ENCODE data around the gene FBXW8.
A peak's percentile ranks its signal among the peaks of the same experiment; 100 is the strongest.

The FBXW8 gene

DNA sequence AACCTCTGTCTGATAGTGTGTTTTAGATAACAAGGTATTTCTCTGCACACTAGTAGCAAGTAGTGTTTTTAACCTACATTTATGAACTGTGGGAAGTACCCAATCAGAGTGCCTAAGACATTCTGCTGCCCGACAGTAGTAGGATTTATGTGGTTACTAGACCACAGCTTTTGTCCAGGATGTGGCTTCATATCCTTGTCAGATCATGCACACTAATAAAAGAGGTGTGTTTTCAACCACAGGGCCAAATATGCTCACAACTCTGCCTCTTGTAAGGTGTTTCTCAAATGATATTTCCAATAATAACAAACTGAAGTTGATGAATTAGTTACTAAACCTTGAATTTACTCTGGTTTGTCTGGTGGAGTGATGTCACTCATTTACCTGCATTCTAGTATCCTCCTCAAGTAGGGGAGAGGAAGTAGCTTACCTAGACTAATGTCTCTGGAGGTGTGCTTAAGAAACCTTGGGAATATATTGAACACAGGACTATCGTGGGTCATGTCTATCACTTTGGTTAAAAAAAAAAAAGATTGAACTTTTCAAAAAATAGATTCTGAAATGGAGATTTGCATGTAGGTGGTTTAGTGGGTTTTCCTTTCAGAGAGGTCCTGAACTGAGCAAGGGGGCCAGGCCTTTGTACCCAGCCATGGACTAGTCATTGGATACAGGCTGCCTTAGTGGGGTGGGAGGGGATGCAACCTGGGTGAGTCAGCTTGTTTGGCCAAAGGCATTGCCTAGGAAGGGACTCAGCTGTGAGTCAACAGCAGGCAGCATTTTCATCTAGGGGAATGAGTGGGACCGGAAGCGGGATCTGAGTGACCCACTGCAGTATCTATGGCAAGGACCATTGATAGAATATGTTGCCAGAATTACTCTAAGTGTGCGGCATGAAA, 14.1 kb downstream of the FBXW8 start:
- peak; percentile 93 for DNase-seq (ENCODE audit: low spot score)

DNA sequence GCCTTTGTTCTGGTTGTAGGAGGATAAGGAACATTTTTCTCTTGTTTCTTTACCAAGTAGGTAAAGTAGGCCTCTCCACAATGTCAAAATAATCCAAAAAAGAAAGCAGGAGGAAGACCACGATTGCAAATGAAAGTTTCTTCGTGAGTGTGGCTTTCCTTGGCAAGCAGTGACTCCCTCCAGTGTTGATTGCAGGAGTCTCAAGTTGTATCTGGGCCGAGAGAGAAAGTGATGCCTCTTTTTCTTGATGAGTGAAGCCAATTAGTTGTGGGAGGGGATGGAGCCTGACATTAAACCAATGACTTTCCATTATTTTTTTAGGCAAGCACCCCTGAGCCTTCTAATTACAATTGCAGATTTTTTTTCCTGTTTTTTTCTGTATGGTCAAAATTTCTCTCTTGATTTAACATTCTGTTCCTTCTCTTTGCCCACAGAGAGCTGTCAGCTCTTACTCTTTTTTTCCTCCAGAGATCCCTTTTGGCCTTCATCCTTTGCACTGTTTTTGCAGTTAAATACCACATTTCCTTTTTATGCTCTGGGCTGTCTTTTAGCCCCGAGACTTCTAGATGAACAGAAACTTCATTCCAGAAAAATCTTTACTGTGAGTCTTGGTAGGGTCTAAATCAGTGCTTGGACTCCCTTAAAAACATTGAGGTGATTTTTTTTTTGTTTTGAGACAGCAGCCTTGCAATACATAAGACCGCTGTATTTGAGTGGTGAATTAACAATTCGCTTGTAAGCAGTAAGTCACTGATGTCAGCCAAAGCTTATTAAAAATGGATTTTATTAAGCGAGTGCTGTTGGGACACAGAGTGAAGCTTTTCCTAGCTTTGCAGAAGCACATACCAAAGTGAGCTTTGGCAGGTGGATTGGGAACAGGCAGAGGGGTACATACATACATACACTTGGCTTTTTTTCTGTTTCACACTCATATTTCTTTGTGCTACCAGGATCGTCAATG, 15.8 kb downstream of the FBXW8 start:
- DNase-seq (ENCODE audit: low spot score): no peak

DNA sequence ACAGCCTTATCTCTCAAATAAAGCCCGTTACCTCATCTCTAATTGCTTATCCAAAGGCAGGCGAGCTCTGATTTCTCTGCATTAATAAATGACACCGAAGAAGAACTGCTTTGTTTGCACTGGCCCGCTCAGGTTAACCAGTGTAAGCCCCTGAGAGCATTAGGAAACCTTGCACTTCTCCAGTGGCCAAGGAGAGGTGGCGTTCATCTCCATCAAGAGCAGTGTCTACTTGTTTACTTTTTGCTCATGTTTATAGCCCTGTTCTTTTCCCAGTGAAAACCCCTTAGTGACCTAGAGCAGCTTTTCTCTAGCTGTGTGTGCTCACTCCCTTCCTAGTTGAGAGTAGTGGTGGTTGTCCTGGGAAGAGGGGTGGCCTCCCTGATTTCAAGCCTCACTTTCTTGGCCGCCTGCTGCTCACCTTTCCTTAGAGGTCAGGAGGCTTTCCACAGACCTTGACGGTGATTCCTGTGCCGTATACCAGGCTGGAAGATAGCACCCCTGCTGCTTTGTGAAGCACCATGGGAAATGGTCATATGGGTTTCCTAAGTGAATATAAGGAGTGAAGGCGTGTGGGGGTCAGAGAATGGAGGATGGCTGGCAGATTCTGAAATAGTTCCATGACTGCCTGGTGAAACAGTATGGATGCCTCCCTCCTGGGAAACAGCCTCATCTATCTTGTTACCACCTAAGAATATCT, 16.6 kb downstream of the FBXW8 start:
- no peak for DNase-seq (ENCODE audit: low spot score)

DNA sequence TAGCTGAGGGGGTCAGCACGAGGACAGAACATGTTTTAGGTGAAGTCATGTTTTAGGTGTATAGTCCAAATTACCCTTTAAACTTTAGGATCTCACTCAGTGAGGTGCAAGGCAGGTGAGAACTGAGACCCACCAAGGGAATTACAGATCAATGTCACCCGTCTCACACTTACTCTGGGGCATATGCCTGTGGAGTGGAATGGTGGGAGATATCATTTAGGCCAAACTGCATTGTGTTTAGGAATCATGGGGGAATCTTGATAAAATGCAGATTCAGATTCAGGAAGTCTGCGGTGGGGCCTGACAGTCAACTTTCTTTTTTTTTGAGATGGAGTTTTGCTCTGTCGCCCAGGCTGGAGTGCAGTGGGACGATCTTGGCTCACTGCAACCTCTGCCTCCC, 17.8 kb downstream of the FBXW8 start:
- DNase-seq (ENCODE audit: low spot score): no peak

DNA sequence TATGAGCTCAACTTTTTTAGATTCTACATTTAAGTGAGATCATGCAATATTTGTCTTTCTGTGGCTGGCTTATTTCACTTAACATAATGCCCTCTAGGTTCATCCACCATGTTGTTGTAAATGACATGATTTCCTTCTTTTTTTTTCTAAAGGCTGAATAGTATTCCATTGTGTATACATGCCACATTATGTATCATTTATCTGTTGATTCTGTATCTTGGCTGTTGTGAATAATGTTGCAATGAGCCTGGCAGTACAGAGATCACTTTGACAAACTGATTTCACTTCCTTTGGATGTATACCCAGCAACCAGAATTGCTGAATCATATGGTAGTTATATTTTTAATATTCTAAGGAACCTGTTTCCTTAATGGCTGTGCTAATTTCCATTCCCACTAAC, 19.1 kb downstream of the FBXW8 start:
- no peak for DNase-seq (ENCODE audit: low spot score)

DNA sequence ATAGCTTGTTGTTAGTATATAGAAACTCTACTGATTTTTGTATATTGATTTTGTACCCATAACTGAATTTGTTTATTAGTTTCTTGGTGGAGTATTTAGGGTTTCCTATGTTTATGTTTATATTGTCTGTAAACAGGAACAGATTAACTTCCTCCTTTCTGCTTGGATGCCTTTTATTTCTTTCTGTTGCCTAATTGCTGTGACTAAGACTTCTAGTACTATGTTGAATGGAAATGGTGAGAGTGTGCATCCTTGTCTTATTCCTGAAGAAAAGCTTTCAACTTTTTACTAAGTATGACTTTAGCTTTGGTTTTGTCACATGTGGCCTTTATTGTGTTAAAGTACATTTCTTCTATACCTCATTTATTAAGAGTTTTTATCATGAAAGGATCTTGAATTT, 20.9 kb downstream of the FBXW8 start:
- DNase-seq (ENCODE audit: low spot score): no peak

DNA sequence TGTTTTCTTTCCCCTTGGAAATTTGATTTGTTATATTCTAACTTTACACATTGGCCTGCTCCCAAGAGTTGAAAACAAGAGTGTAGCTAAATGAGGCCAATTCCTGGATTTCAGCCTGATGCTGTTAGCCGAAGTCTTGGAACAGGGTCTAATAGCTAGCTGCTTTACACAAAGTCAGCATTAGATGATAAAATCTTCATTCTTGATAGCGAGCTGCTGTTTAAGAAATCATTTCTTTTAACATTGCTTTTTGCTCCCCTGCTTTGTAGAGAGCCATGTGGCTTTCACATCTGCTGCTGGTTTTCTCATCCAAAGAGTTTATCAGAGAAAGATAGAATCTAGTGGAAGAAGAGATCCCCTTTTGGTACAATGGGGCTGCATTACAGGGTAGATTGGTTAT, 22.3 kb downstream of the FBXW8 start:
- DNase-seq (ENCODE audit: low spot score): no peak

DNA sequence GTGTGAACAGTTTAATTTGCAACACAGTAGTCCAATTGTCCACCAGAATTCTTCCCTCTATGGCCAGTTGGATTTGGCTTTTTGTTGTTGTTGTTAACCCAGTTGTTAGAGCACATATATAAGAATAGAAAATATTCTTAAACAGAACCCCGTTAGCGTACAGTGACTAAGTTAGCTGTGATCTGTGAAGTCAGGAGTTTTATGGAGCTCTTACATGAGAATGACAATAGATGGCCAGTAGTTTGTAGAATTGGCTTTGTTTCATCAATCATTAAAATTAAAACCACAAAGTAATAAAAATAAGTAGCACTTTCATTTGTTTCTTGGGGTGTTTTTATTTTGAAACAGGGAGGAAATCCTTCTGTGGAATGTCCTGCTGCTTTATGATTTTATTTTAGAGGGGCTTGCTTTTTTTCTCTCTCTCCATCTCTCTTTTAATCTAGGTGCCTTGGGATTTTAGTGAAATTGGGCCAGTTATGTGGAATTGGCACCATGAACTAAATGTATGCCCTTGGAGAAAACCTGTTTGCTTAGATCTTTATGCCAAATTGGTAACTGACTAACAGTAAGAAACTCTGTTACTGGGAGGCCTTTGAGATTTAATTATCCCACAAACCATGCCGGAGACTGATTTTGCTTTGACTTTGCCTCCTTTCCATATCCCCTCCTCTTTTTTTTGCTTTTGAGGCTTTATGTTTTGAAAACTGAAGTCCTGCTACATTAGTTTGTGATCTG, 22.9 kb downstream of the FBXW8 start:
- no peak for DNase-seq (ENCODE audit: low spot score)

DNA sequence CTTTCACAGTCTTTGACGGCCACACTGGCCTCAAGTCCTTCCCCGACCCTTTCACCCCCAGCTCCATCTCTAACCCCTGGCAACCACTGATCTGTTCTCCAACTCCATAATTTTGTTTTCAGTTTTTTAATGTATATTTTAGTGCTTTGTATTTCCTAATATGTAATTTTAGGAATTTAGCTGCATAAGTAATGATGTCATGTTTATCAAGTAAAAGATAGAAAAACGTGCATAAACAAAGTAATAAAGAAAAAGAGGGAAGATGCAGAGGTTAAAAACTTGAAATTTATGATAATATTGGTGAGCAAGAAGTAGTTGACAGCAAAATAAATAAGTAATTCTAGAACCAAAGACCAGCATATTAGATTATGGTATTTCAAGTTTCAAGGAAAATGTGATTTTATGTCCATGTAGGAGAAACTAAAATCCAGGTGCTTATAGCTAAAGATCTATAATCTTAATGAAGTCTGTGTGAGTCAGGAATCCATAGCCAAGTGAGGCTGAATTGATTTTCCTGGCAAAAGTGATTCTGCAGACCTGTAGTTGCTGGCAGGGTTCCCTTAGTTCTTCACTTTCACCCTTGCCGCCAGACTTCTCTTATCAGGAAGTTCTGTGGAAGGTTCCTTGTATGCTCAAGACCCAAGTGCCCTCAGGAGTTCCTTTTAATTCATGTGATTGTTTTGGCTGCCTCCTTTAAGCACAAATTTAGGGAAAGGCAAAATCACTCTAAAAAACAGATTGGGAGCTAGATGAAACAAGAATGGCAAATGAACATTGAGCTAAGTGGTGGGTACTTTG, 24.4 kb downstream of the FBXW8 start:
- DNase-seq (ENCODE audit: low spot score): no peak

DNA sequence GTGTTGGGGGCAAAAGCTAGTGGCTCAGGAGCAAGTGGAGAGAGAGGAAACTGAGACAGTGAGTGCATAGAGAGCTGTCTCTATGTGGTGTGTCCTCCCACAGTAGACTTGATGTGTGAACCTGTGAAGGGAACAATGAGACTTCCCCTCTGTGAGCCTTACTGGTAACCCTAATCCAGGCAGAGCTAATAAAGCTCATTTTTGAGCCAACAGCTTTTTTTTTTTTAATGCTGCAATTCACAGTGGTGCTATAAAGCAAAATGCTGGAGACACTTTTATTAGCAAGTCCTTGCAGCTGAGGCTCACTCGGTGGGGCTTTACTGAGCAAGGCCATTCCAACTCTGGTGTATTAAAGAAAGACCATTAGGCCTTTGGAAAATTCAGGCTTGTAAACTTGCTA, 26.9 kb downstream of the FBXW8 start:
- DNase-seq (ENCODE audit: low spot score): no peak

DNA sequence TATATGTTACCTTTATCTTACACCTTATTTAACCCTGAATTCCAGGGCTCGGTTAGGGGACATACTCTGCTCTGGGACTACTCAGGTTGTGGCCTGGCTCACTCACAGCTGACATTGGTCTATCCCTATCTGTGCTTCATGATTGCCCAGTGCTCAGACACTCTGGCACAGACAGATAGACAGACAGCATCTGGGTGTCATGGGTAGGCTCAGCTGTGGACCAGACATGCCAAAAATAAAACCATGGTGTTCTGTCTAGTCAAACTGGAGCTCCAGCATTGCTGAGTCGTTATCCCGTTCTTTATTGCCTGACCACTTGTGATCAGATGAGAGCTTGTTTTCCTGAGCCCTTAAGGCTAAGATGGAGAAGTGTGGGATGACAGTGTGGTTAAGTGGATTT, 29.0 kb downstream of the FBXW8 start:
- no peak for DNase-seq (ENCODE audit: low spot score)

DNA sequence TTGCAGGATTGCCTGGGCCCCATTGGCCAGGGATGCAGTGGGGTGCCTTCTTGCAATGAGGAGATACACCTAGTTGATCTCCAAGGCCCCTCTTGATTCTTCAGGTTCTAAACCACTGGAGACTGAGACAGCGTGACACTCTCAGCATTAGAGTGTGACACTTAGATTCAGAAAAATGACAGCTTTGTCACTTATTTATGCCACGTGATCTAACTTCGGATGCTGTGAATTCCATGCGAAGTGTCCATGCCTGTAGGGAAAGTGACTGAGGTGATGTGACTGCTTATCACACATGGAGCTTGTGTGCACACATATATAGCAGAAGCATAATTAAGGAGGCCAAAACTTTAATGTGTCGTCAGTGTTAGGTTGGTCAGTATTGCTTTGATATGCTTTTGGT, 30.4 kb downstream of the FBXW8 start:
- no peak for DNase-seq (ENCODE audit: low spot score)

DNA sequence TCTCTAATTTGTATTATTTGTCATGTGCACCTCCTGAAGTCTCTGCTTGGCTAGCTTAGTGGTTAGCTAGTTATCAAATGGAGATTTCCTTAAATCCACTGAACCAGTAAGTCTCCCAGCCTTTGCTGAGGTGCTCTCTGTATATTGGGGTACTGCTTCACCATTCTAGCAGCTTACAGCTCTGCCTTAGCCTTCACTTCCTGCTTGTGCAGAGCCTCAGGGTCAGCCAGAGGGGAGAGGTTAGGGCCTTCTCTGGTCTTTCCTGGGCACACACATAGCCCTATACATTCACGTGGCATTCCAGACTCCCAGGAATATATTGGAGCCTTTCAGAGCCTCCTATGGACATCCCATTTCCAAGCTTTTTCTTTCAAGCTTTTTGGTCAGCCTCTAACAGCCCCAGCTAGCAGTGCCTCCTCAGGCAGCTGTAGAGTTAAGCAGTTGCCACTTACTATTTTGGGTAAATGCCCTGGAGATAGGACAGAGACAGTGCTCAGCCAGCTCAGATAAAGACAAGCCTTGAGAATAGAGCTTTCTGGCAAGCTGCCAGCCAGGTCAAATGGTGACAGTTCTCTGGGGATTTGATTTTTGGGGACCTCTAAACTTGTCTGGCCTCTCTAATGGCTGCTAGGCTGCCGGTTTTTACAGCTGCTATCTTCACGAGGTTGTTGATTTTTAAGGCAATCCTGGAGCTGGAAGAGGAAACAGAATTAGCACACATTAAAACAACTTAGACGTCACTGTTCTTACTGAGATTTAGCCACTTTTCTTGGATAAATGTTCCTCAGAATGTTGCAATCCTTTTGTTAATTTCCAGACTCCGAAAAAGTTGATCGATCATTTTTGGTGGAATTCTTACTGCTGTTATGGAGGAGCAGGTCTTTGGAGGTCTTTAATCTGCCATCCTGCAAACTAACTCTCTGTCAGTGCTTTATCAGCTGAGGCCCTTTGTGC, 32.9 kb downstream of the FBXW8 start:
- no peak for DNase-seq (ENCODE audit: low spot score)

DNA sequence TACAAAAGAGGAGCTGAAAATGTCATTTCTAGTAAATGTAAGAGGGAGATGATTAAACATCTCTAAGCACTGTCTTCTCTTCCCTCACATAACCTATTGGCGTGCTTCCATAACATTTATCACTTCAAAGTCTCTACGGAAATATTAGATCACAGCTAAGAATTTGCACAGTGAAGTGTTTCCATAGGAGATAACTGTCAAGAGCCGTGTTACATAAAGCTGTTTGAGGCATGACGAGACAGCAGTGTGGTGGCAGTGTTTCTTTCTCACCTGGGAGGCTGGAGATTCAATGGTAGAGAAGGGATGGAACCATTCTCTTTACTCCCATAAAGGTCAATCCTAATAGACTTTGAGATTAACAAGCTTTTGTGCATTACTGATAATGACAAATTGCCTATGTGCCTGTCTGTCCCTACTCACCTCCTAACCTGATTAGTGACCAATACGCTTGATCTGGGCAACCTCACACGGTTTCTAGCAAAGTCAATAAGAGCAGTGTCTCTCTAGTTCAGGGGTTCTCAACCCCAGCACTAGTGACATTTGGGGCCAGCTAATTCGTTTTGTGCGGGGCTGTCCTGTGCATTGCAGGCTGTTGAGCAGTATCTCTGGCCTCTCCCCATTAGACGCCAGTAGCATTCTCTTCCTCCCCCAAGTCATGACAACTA, 35.3 kb downstream of the FBXW8 start:
- no peak for DNase-seq (ENCODE audit: low spot score)

DNA sequence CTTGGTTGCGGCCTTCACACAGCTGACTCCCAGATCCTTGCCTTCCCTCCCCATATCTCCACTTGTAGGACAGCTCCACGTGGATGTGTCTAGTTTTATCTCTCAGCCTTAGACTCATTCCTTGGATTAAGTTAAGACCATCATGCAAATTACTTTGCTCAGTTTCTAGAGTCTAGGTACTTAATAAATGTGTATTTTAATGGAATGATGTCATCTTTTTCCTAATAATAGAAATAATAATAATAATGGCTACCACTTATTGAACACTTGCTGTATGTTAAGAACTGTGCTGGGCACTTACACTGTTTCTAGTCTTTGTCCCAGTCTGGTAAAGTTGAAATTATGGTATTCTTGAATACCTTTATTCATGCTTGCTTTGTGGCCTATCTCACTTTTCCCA, 37.5 kb downstream of the FBXW8 start:
- DNase-seq (ENCODE audit: low spot score): no peak

DNA sequence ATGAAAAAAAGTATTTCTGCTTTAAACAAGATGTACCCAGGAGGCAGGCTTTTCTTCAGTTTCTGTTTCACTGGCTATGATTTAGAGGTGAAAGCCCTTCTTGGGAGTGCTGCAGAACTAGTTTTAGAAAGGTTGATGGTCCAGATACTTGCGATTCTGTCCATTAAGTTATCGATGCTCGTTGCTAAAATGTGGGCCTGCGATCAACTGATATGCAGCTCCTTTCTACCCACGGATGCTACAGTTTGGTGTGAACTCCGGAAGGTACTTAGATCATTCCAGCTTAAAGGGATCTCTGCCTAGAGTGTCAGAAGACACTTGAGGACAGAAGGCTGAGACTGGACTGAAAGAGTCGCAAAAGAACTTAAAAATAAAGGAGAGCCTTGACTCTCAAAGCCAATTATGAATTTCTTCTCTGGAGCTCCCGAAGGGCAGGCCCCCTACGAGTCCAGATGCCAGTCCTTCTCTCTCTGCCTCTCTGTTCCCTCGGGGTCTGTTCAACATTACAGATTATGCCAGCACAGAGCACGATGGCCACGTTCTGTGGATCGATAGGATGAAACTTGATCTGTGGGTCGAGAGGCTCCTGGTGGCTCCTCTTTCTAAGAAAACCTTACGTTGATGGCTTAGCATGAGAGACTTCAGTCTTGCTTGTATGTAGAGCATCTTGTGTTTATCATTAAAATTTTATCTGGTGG, 40.0 kb downstream of the FBXW8 start:
- no peak for DNase-seq (ENCODE audit: low spot score)

DNA sequence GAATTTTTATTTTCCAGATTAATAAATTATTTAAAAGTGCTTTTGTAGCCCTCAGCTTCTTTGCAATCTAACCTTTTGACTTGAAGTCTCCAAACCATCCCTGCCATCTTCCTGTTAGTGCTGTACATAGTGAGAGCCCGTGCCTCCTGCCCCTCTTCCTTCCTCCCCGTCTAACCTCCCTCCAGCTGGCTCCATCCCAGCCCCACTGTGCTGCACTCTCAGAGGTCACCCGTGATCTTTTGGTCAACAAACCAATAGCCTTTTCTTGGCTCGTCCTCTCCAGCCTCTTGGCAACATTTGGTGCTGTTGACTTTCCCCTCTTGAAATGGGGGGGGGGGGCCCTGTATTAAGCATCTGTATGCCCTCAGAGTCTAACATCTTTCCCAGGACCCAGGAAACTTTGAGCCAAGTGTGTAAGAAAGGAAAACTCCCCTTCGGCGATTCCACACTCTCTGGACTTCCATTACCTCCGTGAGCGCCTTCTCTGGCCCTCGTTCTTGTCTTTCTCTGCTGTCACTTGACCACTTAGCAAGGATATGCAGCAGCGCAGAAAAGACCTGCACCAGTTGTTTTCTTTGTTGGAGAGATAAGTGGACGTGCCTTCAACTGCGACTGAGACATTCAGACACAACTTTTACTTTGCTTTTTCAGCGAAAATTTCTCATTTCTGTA, 44.1 kb downstream of the FBXW8 start:
- no peak for DNase-seq (ENCODE audit: low spot score)

All from activated CD4-positive, alpha-beta T cell treated with anti-CD3 and anti-CD28 coated beads, Interleukin-2, Interleukin-4, amounts not matched to agents 100 ng/mL and 50 ng/mL, durations not matched to agents 16 hours and 8 hours (primary cell).